Head of caudate nucleus (tissue), 42 donors: ENCODE data around the gene AKAP13.

ENCODE experiments used
- DNase-seq, 42 donors: peaks; one replicate each; pipeline versions ENCODE4 v3.0.0 to v3.0.0-alpha.2; 2020 to 2021; ENCODE audit warnings: mixed read lengths in 7 of 42
- intact Hi-C: fragments of 100-400 bp; cut with DNase I; formaldehyde crosslinking; loops from one replicate; pipeline ENCODE4 v1.15.0; 2022

The AKAP13 gene

DNA sequence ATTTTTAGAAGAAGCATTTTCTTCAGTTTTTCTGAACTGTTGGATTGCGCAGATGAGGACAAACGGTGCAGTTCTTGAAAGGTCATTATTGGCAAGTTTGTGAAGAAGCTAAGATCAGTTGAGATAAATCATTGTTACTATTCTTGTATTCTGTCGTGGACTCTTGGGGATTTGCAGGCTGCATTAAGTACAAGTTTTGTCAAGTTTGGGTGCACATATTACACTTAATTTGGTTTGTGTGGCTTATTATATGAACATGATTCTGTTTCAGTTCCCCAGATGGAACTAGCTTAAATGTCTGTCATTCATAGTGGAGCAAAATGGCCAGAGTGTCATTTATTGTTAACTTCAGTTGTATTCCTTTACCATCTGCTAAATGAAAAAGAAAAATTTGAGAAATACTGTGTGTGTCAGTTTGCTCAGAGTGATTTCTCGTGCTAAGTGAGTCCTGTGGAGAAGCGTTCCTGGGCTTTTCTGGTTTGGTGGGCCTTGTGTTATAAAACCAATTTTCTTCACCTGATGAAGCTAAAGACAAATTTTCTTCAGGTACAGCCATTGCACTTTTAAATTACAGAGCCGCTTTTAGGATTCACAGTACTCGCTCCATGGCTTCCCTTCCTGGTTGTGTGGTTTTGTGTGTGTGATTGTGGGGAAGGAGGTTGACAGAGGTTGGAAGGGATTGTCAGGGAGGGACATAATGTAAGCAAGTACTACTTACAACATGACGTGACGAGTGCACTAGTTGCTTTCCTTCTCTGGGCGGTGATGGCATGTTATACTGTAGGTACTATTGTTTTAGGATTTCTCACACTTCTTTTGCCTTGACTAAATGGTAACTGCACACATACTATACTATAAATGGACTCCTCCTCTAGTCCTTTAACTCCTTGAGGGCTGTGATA is 1.7 kb downstream of the AKAP13 start:
- intact Hi-C loops: no loop called here
- DNase-seq: no peak

DNA sequence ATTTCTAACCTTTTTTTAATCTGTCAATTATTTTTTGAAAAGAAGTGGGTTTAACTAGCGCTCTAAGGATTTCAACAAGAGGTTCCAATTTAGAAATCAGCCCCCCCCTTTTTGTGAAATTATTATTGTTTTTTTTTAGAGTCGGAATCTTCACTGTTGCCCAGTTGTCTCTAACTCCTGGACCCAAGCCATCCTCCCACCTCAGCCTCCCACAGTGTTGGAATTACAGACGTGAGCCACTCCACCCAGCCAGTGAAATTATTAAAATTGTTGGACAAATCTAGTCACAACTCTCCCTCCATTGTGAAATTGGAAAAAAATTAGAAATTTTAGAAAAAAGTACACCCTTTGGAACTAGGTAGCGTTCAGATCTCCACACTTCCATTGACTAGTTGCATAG is 2.5 kb downstream of the AKAP13 start:
- DNase-seq: no peak
- intact Hi-C loops: no loop called here

DNA sequence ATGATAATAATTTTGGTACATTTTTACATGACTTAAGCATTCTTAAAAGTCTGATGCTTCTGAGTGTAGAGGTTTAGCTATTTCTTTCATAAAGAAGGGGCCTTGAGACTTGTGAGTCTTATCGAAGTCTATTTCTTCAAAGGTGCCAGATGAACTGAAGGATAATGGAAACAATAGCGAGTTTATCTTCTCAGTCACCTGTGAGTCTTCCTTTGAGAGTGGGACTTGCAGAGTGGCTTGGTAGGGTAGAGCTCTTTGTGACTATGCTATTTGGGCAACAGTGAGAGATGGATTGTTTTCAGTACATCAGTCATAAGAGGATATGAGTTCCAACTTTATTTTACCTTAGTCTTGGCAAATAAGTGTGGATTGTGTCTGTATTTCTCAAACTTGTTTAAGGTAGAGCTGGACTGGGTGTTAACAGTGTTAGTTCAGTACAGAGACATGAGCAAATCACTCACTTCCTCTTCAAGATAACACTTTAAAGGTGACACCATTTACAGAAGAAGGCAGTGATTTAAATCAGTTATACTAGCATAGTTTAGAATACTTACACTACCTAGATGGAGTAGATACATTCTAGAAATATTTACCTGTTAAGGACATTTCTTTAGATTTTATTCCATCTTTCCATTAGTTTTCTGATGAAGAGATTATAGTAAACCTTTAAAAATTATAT is 3.2 kb downstream of the AKAP13 start:
- intact Hi-C loops: no loop called here

DNA sequence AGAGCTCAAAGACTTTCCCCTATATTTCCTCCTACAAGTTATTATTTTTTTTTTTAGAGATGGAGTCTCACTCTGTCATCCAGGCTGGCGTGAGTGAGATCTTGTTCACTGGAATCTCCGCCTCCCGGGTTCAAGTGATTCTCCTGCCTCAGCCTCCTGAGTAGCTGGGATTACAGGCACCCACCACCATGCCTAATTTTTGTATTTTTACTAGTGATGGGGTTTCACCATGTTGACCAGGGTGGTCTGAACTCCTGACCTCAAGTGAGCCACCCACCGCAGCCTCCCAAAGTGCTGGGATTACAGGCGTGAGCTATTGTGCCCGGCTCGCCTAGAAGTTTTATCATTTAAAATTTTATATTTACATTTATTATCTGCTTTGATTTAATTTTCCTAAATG is 5.9 kb downstream of the AKAP13 start:
- no peak for DNase-seq
- intact Hi-C loops: no loop called here

More for the DNA sequence above, 3.2 kb downstream of the AKAP13 start:
- no peak for DNase-seq

DNA sequence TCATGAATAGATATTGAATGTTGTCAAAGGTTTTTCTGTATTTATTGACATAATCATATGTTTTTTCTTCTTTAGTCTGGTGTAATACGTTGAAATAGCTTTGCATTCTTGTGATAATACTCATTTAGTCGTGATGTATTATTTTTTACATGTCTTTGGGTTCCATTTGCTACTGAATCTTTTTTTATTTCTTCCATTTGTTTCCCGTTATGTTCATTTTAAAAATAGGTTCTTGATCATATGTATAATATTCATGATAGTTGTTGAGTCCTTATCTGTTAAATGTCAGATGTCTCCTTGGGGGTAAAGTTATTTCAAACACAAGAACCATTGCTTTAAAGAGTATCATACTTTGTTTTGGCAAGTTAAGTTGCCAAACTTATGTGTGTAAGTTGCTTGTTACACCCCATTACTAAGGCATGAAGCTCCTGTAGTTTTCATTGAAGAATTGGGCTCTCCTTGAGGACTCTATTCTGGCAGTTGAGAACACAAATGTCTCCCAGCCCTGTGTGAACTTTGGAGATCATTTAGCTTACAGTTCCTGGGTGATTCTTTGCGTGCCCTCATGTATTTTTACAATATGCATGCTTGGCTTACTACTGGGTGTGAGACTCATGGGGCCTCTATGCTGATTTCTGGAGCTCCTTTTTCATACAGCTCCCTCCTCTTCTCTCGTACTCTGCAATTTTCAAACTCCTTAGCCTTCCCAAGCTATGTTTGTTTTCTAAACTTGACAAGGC is 8.3 kb downstream of the AKAP13 start:
- intact Hi-C loops: no loop called here

DNA sequence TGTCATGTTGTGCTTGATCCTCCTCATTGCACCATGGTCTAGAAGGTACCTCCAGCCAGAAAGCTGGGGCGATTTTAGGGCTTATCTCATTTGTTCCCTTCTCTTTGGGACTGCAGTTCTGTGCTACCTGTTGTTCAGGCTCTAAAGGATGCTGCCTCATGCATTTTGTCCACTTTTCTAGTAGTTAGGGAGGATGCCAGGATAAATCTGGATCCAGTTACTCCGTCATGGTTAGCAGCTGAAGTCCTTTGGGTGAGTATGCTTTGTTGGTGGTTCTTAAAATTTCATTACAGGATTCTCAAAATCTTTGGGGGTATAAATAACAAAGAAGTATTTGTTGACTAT is 8.9 kb downstream of the AKAP13 start:
- no peak for DNase-seq
- intact Hi-C loops: no loop called here

More for the DNA sequence above, 8.3 kb downstream of the AKAP13 start:
- no peak for DNase-seq

DNA sequence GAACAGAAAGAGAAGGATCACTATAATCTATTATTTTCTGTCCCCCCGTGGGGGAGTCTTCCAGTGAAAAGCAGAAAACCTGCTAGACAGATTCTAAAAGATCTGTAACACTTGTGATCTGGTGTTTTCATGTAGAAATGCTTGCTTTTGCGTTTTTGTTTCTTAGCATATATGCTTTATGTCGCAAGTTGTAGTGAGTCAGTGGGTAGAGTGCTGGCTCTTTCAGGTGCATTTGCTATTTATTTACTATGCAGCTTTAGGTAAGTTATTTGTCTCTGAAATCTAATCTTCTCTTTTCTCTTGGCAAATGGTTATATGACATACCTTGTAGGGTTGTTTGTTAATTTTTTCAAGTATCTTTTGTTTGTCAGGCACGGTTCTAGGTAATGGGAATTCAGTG is 9.4 kb downstream of the AKAP13 start:
- intact Hi-C loops: no loop called here
- DNase-seq: no peak

DNA sequence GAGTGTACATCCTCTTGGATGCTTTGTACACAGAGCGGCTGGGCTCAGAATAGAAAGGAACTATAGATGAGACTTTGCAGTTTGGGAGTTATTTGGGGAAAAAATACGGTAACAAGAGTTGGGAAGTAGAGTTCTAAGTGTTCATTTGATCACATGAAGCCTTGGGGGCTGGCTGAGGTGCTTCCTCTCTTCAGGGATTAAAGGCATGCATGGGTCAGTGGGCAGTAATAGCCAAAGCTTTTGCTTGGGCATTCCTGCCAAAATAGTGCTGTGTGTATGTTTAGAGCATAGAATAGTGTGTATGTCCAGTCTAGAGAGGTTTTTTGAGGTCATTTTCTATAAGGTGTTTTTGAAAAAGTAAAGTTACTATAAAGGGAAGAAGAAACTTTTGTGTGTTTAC is 12.8 kb downstream of the AKAP13 start:
- no peak for DNase-seq
- intact Hi-C loops: no loop called here

DNA sequence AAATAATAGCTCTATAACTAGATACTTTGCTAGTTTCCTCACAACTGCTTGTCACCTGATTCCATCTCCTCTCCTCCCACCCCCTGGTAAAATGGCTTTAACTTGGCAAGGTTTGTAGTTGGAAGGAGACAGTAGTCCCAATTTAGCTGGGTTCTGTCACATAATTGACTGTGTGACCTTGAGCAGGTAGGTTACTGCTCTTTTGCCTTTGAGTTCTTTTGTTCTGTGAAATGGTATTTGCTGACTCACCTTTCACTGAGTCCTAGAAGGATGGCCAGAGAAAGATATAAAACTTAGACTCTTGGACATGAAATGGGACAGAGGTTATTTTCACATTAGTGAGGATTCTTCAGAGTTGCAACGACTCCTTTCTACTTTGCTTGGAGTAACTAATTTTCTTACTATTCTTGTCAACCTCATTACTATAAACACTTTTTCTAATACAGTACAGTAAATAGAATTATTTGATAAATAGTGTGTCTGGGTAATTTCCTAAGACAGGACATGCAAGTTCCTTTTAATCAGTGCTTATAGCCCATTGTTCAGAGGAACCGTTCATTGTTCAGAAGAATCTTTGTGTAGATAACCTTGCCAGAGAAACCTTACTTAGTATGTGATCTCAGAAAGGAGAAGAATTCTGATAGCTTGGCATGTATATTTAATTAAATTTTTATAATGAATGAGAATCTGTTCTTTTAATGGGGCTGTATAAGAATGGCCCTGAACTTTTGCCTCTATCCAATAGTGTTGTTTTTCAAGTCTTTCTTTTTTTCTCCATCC is 14.3 kb downstream of the AKAP13 start:
- intact Hi-C loops: no loop called here
- no peak for DNase-seq

DNA sequence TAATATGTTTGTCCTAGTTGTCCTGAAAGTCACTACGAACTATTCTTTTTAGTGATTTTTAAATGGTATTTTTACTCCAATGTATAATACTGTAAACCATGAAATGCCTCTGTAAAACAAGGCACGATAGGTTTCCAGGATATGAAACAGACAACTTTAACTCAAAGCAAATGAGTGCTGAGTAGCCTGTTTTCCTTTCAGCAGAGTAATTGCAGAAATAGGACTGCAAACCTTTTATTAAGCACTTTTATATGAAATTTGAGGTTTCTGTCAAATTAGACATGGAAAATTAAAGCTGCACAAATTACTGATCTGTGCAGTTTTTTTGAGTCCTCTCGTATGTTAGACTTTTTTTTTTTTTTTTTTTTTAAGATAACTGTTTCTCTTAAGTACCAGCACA is 16.2 kb downstream of the AKAP13 start:
- intact Hi-C loops: no loop called here
- no peak for DNase-seq

DNA sequence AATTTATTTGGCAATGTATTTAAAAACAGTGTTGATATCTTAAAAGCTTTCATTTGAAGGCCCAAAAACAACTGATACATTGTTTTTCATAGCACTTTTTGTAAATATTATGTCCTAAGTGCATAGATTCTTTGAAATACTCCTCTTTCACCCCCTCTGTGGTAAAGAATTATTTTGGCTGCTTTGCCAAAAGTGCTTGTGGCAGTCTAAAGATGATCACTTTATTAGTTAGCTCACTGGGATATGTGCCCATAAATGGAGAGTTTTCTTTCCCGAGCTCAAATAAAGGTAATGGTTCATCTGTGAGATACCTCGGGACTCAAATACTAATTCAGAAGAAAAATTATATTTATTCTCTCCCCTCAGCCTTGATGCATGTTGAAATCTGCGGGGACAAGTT is 16.7 kb downstream of the AKAP13 start:
- intact Hi-C loops: no loop called here
- DNase-seq: no peak

DNA sequence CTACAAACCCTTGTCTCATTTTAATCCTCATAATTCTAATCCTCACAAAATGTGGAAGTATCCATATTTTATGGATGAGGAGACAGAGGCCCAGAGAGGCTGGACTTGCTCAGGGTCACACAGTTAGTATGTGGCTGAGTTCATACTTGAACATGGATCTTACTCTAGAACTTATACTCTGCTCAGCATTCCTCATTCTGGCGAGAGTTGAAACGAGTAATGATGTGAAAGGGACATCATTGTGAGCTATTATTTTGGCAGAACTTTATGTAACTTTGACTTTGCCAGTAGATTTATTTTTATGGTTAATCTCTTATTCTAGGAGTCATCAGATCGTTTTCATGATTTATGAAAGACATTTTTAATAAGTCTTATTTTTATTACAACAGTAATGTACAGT is 17.5 kb downstream of the AKAP13 start:
- DNase-seq: no peak

DNA sequence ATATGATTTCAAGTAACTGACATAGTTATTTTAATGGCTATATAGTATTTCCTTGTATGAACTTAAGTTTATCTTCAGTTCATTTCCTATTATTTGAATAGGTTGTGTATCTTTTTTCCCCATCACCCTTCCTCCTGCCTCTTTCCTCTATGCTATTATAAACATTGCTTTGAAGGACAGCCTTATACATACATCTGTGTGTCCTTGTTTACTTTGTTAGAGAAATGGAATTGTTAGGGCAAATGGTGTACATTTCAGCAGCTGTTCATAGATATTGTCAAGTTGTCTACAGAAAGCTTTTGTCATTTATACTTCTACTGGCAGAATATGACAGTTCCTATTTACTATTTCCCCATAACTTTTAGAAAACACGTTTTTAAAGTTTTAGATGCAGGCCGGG is 18.4 kb downstream of the AKAP13 start:
- DNase-seq: no peak

More for the DNA sequence above, 17.5 kb downstream of the AKAP13 start:
- intact Hi-C loops: no loop called here

DNA sequence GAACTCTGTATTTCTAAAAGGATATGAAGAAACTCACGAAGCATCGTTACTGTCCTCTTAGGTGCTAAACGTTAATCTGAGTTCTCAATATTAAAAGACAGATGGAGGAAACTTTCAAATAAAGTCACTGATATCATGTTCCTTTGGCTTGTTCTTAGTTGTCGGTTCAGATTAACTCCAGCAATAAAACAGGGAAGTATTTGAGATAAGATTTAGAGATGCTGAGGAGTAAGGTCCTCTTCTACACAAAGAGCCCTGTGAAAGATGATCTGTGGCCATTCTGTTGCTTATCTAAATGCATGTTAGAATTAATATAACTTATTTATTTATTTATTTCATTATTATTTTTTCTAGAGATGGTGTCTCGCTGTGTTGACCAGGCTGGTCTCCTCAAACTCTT is 19.2 kb downstream of the AKAP13 start:
- DNase-seq: no peak
- intact Hi-C loops: no loop called here

More for the DNA sequence above, 18.4 kb downstream of the AKAP13 start:
- intact Hi-C loops: no loop called here

DNA sequence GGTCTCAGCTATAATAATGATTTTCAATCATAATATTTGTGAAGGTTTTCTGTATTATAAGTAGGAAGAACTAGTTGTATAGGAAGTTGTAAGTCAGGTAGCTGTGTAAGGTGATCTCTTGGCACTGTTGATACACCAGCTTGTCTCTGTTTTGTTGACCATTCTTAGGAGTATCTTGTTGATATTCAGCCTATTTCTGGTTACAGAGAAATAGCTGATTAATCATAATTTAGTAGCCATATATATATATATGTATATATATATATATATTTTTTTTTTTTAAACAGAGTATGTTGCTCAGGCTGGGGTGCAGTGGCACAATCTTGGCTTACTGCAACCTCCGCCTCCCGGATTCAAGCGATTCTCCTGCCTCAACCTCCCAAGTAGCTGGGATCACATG is 20.2 kb downstream of the AKAP13 start:
- intact Hi-C loops: no loop called here
- no peak for DNase-seq

DNA sequence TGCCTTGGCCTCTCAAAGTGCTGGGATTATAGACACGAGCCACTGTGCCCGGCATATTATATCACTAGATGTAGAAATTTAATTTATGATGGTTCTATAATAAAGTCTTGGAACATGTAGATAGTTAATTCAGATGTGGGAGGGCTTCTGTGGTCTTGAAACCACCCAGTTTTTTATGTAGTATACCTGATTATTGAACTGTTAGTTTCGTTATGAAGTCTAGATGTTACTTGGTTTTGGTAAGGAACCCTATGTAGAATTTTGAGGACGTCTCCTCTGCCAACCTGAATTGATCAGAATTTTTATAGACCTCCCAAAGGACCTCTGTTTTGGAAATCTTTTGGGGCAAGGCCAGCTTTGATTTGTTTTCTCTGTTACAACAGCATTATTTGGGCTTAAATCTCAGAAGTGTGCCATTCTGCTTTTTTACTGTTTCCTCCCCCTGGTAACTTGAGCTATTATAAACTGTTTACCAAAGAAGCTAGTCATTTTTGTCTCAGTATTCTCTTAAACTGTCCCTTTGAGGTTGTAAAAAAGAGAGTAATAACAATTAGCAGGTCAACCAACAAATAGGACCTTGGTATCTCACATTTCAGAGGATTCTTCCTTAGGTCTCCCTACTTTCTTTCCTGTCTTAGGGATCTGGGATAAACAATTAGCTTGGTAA is 20.8 kb downstream of the AKAP13 start:
- intact Hi-C loops: no loop called here
- DNase-seq: no peak

DNA sequence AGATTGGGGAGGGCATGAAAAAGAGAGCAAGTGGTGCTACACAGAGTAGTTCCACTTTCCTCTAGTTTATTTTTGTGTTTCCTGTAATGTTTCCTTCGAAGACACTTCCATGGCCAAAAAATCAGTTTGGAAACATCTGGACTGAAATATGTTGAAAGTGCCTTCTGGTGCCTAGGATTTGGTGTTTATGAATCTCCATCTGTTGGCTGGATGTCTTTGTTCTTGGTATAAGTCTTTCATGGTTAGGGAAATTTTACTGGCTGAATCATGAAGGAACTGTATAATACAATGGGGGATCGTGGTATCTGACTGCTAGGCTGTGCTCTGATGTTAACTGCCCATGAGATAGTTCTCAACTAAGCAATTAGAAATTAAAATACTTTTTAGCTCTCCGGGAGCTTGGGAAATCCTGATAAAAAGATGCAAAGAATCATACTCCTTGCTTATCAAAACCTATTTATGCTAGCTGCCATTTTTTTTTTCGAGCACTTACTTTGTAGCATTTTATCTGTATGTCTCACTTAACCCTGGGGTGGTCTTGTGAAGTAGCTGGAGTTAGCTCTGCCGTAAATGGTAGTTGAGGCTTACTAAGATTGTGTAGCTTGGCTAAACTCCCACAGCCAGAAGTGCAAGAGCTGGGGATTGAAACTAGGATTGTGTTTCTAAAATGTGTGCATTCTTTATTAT is 21.9 kb downstream of the AKAP13 start:
- DNase-seq: no peak
- intact Hi-C loops: no loop called here

DNA sequence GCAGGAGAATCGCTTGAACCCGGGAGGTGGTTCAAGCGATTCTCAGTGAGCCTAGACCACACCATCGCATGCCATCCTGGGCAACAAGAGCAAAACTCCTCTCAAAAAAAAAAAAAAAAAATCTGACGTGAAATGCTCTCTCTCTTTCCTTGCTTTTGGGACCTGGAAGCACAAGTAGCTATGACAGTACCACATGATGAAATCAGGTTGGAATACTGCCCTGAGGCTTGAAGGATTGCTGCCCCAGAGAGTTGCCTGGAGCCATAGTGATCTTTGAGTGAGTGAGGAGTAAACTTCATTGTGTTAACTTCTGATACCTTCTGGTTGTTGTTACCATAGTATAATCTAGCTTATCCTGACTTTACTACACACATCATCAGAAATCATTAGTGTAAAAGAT is 23.3 kb downstream of the AKAP13 start:
- DNase-seq: no peak
- intact Hi-C loops: no loop called here
